GM19035 (cell line): ENCODE results near the gene SAMHD1.
"Not testable (repeated sequence)": the region's sequence is repeated elsewhere in the genome, so short reads cannot be mapped to it uniquely, and the experiment has no call there.

Experiments
- ATAC-seq: cut with Tn5 transposase; IDR thresholded peaks from one replicate; pipeline ENCODE4 v1.9.1; 2021; ENCODE audit not compliant: unreplicated experiment

The SAMHD1 gene

GRCh38 chr20:36951198-36951978, at the start of gene SAMHD1:
TSS of gene SAMHD1 (minus strand) at chr20:36951708. CDS start at chr20:36951643, 65 bp downstream.
- ATAC-seq = peak; percentile 93

- not testable (repeated sequence) for ATAC-seq
Observed at GRCh38 chr20:37000171-37000570, 48.7 kb upstream of the SAMHD1 start.

GRCh38 chr20:36998652-36999051, 47.1 kb upstream of the SAMHD1 start:
- no peak for ATAC-seq

- ATAC-seq = no peak
Observed at GRCh38 chr20:36997121-36997520, 45.6 kb upstream of the SAMHD1 start.

- ATAC-seq = not testable (repeated sequence)
Observed at GRCh38 chr20:36994221-36994620, 42.7 kb upstream of the SAMHD1 start.

- no peak for ATAC-seq
Observed at GRCh38 chr20:36992802-36993334, 41.4 kb upstream of the SAMHD1 start.

GRCh38 chr20:36991703-36992102, 40.2 kb upstream of the SAMHD1 start:
- ATAC-seq = no peak

- ATAC-seq = no peak
Observed at GRCh38 chr20:36989797-36990196, 38.3 kb upstream of the SAMHD1 start.

- ATAC-seq = no peak
Observed at GRCh38 chr20:36988494-36988966, 37.0 kb upstream of the SAMHD1 start.

GRCh38 chr20:36984257-36984638, 32.7 kb upstream of the SAMHD1 start:
- no peak for ATAC-seq

- ATAC-seq = no peak
Observed at GRCh38 chr20:36975099-36975818, 23.8 kb upstream of the SAMHD1 start.

- no peak for ATAC-seq
Observed at GRCh38 chr20:36974660-36975059, 23.2 kb upstream of the SAMHD1 start.

- ATAC-seq = no peak
Observed at GRCh38 chr20:36971103-36971502, 19.6 kb upstream of the SAMHD1 start.

- no peak for ATAC-seq
Observed at GRCh38 chr20:36969478-36970186, 18.1 kb upstream of the SAMHD1 start.

GRCh38 chr20:36969051-36969450, 17.5 kb upstream of the SAMHD1 start:
- ATAC-seq = no peak

GRCh38 chr20:36967636-36968035, 16.1 kb upstream of the SAMHD1 start:
- ATAC-seq = no peak

GRCh38 chr20:36966965-36967364, 15.5 kb upstream of the SAMHD1 start:
- not testable (repeated sequence) for ATAC-seq

GRCh38 chr20:36962354-36962941, 10.9 kb upstream of the SAMHD1 start:
- ATAC-seq = not testable (repeated sequence)

GRCh38 chr20:36959242-36959641, 7.7 kb upstream of the SAMHD1 start:
- no peak for ATAC-seq

- no peak for ATAC-seq
Observed at GRCh38 chr20:36957875-36958667, 6.6 kb upstream of the SAMHD1 start.
